GM23248 (cell line): Measurements from ENCODE around the gene TADA3.

Experiments used
- EZH2 ChIP-seq: fragments of 200-600 bp; sonication (generic); IDR thresholded peaks from 2 replicates; pipeline ENCODE4 v1.6.1; 2018; ENCODE audit warnings: antibody characterized with exemption, mild to moderate bottlenecking; ENCODE audit not compliant: insufficient read depth, poor library complexity, severe bottlenecking
- EZH2phosphoT487 ChIP-seq: fragments of 200-600 bp; sonication (generic); IDR thresholded peaks from 2 replicates; pipeline ENCODE4 v1.6.1; 2018; ENCODE audit warnings: antibody characterized with exemption, moderate library complexity, mild to moderate bottlenecking, low read depth; ENCODE audit not compliant: insufficient read depth

GRCh38 chr3:9815986-9816385, 23.7 kb upstream of the TADA3 start:
- TF ChIP-seq EZH2phosphoT487 (no peak), EZH2 (no peak)
